Neutrophil (primary cell): ENCODE results near the gene DVL3.

Experiments
- H3K27ac ChIP-seq: fragments of 200-600 bp; sonication (generic); 2 replicates; pipeline ENCODE4 v1.5.1; 2016; ENCODE audit warnings: mild to moderate bottlenecking, moderate library complexity
- H3K27me3 ChIP-seq: fragments of 200-600 bp; sonication (generic); 2 replicates; pipeline ENCODE4 v1.6.0; 2016; ENCODE audit warnings: mild to moderate bottlenecking
- H3K36me3 ChIP-seq: fragments of 200-600 bp; sonication (generic); 2 replicates; pipeline ENCODE4 v1.5.1; 2017
- H3K4me1 ChIP-seq, 2 experiments: fragments of 200-600 bp in 1 of 2; sonication (generic) in 1 of 2; 1 replicate in 1 of 2; 2 replicates in 1 of 2; pipeline versions ENCODE4 v1.5.1 to v1.6.1; 2013 to 2016; ENCODE audit warnings: low read depth in 1 of 2, low read length in 1 of 2, mild to moderate bottlenecking in 1 of 2, moderate library complexity in 1 of 2; ENCODE audit not compliant: control insufficient read depth in 1 of 2, insufficient read depth in 1 of 2
- H3K4me3 ChIP-seq, 2 experiments: fragments of 200-600 bp in 1 of 2; sonication (generic) in 1 of 2; 1 replicate in 1 of 2; 2 replicates in 1 of 2; pipeline ENCODE4 v1.5.1; 2013 to 2016; ENCODE audit warnings: low read depth in 1 of 2, low read length in 1 of 2, mild to moderate bottlenecking in 1 of 2, moderate library complexity in 1 of 2
- H3K9me3 ChIP-seq: fragments of 200-600 bp; sonication (generic); 2 replicates; pipeline ENCODE4 v1.5.1; 2016
- TF ChIP-seq, protein P1 (sequence below): fragments of 200-600 bp; sonication (generic); IDR thresholded peaks from 2 replicates; pipeline ENCODE4 v1.5.1; 2016; ENCODE audit warnings: antibody characterized with exemption

The DVL3 gene

DNA sequence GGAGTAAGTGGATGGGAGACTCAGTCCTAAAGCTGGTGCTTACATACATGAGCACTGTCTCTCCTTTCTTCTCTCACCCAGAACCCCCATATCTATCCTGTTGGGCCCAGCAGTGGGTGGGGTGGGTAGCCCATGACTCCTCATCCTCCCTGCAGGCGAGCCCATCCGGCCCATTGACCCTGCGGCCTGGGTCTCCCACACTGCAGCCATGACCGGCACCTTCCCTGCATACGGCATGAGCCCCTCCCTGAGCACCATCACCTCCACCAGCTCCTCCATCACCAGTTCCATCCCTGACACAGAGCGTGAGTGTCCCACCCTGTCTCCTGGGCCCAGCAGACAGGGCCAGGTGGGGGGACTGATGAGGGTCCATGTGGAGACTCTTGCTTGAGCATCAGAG, 11.5 kb downstream of the DVL3 start:
- TF ChIP-seq, protein P1, sequence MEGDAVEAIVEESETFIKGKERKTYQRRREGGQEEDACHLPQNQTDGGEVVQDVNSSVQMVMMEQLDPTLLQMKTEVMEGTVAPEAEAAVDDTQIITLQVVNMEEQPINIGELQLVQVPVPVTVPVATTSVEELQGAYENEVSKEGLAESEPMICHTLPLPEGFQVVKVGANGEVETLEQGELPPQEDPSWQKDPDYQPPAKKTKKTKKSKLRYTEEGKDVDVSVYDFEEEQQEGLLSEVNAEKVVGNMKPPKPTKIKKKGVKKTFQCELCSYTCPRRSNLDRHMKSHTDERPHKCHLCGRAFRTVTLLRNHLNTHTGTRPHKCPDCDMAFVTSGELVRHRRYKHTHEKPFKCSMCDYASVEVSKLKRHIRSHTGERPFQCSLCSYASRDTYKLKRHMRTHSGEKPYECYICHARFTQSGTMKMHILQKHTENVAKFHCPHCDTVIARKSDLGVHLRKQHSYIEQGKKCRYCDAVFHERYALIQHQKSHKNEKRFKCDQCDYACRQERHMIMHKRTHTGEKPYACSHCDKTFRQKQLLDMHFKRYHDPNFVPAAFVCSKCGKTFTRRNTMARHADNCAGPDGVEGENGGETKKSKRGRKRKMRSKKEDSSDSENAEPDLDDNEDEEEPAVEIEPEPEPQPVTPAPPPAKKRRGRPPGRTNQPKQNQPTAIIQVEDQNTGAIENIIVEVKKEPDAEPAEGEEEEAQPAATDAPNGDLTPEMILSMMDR, result no peak
- Histone ChIP-seq H3K27ac (no peak overlapping the region), H3K4me3 (no peak overlapping the region), H3K36me3 (peaks cover 85% of the 10 kb centered on the region), H3K4me1 (no peaks in the 10 kb centered on the region), H3K27me3 (no peaks in the 10 kb centered on the region), H3K9me3 (no peaks in the 10 kb centered on the region)

DNA sequence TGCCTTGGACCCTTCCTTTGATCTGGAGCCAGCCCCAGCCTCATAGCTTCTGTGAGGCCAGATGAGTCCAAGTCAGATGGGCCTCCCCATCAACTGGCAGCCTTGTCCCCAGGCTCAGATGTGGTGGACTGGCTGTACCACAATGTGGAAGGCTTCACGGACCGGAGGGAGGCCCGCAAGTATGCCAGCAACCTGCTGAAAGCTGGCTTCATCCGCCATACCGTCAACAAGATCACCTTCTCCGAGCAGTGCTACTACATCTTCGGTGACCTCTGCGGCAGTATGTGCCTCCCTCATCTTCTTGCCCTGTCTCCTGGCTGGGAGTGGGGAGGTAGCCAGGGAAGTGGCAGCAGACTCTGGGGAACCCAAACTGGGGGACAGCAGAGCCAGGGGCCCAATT, 12.6 kb downstream of the DVL3 start:
- Histone ChIP-seq H3K4me1 (no peaks in the 10 kb centered on the region), H3K4me3 (no peak overlapping the region), H3K9me3 (no peaks in the 10 kb centered on the region), H3K36me3 (peaks cover 94% of the 10 kb centered on the region), H3K27me3 (no peaks in the 10 kb centered on the region), H3K27ac (no peak overlapping the region)
- TF ChIP-seq, protein P1, result no peak

DNA sequence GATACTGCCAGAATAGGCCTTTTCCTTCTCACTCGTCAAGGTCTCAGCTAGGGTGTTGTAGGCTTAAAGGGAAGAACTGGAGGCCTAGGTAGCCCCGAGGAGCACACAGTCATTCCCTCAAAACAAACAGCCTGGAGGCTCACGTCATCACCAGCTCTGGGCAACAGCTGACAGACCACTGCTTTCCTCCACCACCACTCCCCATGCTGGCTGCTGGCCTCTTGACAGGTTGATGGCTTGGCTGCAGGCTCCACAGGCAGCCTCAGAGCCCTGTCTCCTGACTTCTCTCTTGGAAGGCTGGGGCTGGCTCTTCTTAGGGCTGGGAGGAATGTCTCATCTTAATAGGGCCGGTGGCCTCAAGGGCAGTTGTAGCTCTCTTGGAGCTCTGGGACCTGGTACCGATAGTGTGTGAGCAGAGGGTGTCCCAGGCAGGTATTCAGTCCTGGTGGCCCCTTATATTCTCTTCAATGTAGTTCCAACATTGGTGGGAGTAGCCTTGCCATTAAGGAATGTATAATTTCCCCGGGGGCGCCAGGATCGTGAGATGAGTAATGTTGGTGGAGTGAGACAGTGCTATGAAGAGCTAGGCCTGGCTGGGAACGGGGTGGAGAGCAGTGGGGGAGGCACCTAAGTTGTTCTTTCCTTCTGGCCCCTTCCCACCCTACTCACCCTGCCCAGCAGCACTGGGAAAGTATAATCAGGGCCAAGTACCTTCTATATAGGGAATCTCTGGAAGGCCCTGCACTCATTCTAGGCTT, 13.4 kb downstream of the DVL3 start:
- H3K27me3 ChIP-seq, result no peaks in the 10 kb centered on the region
- no peak overlapping the region for H3K4me3 ChIP-seq
- TF ChIP-seq, protein P1, result no peak
- no peaks in the 10 kb centered on the region for H3K4me1 ChIP-seq
- H3K9me3 ChIP-seq, result no peaks in the 10 kb centered on the region
- H3K27ac ChIP-seq, result no peak overlapping the region
- H3K36me3 ChIP-seq, result peaks cover 89% of the 10 kb centered on the region

DNA sequence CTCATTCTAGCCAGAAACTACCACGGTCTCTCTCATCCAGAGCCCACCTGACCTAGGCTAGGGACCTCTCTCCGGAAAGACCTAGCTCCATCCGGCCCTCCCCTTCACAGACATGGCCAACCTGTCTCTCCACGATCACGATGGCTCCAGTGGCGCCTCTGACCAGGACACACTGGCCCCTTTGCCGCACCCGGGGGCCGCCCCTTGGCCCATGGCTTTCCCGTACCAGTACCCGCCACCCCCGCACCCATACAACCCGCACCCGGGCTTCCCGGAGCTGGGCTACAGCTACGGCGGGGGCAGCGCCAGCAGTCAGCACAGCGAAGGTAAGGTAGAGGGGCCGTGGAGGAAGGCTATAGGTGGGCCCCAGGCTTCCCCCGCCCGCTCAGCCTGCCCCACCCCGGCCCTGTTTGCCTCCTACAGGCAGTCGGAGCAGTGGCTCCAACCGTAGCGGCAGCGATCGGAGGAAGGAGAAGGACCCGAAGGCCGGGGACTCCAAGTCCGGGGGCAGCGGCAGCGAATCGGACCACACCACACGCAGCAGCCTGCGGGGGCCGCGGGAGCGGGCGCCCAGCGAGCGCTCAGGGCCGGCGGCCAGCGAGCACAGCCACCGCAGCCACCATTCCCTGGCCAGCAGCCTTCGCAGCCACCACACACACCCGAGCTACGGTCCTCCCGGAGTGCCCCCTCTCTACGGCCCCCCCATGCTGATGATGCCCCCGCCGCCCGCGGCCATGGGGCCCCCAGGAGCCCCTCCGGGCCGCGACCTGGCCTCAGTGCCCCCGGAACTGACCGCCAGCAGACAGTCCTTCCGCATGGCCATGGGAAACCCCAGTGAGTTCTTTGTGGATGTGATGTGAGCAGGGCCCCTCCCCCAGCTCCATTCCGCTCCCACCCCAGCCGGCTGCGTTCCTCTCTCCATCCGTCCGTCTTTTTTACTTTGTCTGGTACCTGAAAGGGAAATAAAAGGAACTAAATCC, 15.0 kb downstream of the DVL3 start:
- Histone ChIP-seq H3K4me3 (no peak overlapping the region), H3K27me3 (no peaks in the 10 kb centered on the region), H3K9me3 (no peaks in the 10 kb centered on the region), H3K27ac (no peak overlapping the region), H3K36me3 (peaks cover 72% of the 10 kb centered on the region), H3K4me1 (peaks cover 4 to 10% of the 10 kb centered on the region in 2 experiments)
- TF ChIP-seq, protein P1, result no peak

DNA sequence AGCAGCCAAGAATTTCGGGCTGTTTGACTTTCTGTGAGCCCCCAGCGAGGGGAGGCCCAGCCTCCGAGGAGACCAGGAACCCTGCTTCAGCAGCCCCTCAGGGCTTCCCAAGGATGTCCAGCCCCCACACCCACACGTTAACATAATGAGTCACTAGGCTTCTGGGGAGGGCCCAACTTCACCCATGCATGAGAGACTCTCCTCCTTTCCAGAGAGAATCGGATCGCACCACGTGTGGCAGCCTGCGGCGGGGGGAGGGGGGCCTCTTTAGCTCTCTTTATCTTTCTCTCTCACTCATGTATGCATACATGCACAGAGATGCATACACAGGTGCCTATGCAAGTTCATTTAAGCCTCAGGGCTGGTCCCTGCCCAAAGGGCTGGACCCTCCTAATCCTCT, 16.4 kb downstream of the DVL3 start:
- Histone ChIP-seq H3K4me3 (no peak overlapping the region), H3K36me3 (peaks cover 60% of the 10 kb centered on the region), H3K27me3 (no peaks in the 10 kb centered on the region), H3K4me1 (peaks cover 18 to 23% of the 10 kb centered on the region in 2 experiments), H3K27ac (no peak overlapping the region), H3K9me3 (no peaks in the 10 kb centered on the region)
- TF ChIP-seq, protein P1, result no peak
